ENCODE results near the gene RPS6KB2.

RPS6KB2 gene

DNA sequence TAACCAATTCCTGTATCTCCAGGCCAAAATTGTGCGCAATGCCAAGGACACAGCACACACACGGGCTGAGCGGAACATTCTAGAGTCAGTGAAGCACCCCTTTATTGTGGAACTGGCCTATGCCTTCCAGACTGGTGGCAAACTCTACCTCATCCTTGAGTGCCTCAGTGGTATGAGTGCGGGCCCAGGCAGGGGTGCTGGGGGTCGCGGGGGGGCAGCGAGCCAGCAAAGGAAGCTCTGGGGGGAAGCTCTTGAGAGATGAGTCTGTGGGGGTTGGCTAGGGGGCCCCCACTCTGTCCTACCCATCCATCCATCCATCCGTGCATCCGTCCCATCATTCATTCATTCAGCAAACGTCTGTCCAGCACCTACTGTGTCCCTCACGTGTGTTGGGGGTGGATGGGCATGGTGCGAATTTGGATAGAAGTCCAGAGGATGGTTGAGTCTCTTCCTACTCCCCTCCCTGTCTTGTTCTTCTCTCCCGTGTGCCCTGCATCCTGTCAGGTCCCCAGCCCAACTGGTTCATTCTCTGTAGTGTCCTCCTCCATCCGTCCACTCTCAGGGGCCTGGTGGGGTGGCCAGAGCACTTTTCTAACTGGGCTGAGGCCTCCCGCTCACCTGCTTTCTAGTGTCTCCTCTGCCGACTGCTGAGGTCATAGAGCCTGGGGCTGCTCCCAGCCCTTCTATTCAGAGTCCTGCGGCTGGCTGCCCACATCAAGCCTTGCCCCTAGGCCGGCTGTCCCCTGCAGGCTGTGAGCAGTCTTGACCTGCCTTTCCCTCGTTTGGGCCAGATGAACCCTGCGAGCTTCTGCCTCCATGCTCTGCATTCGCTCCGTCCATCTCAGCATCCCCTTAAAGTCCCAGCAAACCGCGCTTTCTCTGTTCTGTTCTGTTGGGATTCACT lies 3.3 kb downstream of the RPS6KB2 start:
- no peak for DNase-seq

DNA sequence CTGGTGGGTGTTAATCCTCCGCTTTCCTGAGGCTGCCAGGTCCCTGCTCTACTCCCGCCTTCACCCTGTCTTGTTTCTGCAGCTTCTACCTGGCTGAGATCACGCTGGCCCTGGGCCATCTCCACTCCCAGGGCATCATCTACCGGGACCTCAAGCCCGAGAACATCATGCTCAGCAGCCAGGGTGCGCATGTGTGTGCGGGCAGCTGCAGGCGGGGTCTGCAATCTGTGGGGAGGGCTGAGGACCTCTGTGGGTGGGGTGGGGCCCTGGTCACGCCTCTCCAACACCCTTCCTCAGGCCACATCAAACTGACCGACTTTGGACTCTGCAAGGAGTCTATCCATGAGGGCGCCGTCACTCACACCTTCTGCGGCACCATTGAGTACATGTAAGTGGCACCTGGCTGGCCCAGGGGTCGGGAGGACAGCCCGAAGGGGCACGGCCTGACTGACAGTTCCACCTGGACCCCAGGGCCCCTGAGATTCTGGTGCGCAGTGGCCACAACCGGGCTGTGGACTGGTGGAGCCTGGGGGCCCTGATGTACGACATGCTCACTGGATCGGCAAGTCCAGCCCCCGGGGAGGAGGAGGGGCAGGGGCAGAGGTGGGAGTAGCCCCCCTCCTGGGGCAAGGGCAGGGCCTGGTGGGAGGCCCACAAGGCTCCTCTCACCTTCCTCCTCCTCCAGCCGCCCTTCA lies 4.5 kb downstream of the RPS6KB2 start:
- DNase-seq = no peak

DNA sequence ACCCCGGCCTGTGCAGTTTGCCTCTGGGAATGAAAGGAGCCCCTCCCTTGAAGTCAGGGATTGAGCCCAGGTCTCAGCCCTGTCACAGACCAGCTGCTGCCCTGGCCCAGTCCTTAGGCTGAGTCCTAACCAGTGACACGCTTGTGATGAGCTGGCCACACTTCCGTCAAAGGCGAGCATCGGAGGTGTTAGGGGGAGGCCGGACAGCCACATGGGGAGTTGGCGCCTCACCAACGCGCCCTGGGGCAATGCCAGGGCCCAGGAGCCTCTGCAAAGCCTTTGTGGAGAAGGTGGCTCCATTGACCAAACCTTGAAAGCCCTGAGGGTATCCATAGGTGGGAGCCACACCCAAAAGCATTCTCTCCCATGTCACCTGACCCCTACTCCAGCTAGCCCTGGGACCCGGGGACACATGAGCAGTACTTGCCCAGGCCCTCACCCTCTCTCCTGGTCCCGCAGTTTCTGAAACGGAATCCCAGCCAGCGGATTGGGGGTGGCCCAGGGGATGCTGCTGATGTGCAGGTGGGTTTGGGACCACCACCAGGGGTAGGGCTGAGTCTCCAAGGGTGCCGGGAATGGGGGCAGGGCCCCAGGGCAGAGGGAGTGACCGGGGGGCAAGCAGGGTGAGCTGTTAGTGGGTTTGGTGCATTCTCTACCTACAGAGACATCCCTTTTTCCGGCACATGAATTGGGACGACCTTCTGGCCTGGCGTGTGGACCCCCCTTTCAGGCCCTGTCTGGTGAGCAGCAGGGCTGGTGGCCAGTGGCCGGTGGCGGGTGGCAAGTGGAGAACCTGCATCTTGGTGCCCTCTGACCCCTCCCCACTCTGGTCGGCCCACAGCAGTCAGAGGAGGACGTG lies 5.5 kb downstream of the RPS6KB2 start:
- no peak for DNase-seq

DNA sequence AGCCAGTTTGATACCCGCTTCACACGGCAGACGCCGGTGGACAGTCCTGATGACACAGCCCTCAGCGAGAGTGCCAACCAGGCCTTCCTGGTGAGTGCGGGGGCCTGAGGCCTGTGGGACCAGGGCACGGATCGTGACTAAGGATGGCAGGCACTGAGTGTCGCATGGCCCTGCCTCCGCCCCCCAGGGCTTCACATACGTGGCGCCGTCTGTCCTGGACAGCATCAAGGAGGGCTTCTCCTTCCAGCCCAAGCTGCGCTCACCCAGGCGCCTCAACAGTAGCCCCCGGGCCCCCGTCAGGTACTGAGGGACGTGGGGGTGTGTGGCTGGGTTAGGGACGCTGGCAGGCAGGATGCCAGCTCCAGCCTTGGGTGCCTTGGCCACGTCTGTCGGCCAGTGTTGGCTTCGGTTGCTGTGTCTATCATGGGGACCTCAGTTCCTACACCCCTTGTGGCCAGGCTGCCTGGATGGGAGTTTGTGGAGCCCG lies 6.1 kb downstream of the RPS6KB2 start:
- DNase-seq = no peak

DNA sequence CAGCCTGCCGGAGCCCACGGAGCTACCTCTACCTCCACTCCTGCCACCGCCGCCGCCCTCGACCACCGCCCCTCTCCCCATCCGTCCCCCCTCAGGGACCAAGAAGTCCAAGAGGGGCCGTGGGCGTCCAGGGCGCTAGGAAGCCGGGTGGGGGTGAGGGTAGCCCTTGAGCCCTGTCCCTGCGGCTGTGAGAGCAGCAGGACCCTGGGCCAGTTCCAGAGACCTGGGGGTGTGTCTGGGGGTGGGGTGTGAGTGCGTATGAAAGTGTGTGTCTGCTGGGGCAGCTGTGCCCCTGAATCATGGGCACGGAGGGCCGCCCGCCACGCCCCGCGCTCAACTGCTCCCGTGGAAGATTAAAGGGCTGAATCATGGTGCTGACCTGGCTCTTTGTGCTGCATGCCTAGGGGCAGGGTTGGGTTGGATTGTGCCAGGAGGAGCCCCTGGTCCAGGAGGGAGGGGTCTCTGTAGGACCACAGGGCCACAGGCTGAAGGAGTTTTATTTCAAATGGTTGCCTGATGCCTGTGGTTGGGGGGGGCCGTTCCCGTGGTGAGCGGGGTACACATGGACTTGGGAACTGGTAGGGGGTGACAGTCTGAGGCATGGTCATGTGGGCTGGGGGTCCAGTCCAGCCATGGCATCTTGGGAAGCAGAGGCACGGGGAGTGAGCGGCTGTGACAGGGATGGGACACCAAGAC lies 6.9 kb downstream of the RPS6KB2 start:
- DNase-seq = no peak

DNA sequence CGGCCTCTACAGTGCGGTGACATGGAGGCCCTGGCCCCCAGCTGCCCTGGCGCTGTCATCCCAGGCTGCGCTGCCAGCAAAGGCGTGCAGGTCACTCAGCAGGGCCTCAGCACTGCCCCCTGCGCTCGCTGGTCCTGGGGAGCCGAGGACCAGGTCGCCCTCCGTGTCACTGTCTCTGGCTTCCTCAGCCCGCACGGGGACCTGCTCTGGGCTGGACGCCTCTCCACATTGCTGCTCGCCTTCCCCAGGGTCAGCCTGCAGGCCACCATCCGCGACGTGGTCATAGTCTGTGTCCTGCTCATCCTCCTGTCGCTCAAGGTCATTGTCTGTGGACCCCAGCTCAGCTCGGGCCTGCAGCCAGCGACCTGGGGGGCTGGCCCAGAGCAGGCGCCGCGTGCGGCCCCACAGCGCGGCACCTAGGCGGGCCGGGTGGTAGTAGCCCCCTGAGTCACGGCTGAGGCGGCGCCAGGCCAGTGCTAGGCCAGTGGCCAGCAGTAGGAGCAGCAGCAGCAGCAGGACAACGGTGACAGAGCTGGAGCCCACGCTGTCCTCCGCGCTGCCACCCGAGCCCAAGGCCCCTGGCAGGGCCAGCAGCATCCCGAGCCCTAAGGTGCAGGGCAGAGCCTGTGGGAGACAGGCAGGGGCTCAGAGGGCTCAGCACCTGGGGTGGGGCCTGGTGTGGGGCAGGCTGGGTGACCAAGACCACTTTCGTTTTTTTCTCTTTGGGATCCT lies 7.6 kb downstream of the RPS6KB2 start:
- no peak for DNase-seq

DNA sequence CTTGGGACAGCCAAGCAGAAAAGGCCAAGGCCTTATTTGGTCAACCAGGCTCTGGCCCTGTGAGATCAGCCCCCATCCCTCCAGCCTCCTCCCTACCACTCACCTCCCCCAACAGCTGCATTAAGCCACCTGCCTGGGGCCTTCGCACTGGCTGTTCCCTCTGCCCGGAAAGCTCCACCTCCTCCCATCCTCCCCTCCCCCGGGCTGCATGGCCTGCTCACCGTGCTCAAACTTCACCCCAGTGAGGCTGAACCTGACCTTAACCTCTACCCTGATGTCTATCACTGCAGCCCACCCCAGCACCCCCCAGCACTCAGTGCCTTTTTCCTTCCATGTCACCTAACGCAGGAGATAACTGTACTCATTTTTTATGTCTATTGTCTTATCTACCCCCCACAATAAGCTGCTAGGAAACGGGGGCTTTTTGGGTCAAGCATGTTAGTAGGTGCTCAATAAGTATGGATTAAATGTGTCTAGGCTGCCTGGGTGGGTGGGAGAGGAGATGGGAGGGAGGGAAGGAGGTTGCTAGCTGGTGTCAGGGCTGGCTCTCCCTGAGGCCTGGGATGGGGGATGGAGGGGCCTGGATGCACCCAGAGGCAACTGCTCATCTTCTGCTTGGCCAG lies 8.3 kb downstream of the RPS6KB2 start:
- DNase-seq = peak; percentile 45

DNA sequence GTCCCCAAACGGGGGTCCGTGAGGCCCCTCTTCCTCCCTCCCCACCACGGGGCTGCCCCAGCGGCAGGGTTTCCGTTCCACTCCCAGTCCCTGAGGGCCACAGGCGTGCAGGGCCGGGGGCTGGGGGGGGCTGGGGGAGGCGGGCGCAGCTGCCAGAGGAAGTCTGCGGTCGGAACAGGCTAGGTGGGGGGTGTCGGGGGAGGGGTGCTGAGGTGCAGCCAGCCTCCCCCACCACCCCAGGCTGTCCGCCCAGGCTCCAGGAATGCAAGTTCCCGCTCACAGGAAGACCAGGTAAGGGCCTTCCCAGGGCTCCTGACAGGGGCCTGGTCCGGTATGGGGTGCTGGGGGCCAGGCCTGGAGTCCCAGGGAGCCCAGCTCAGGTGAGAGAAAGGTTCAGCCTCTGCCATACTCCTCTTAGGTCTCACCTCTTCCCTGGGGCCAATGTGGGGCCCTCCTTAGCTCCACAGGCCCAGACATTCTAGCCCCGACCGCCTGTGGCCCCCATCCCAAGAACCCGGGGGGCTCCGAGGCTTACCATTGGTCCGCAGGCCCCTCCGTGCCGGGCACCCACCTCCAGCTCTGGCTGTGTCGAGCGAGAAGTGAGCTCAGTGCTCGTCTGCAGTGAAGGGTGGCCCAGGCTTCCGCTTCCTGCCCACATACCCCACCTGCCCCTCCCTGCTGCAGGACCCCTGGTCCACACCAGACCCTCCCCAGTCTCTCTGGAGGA lies 9.0 kb downstream of the RPS6KB2 start, which contains the start of gene PTPRCAP:
Gene PTPRCAP (minus strand): TSS at position 601 of the 727 bp plus-strand sequence. CDS start 63 bp downstream, at position 538.
- DNase-seq = peak; percentile 77

DNA sequence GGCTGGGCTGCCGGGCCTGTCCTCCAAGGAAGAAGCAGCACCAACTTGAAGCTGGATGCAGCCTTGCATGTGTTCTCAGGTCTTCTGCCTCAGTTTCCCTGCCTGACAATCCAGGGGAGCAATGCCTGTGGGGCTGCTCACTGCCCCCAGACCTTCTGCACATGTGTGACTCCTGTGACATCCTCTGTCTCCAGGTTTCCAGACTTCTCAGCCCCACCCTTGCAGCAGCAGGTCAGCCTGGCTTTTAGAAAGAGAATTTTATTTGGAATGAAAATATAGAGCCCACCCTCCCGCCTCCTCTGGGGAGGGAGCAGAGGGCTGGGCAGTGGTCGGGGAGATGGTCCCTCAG lies 9.5 kb downstream of the RPS6KB2 start:
- no peak for DNase-seq

DNA sequence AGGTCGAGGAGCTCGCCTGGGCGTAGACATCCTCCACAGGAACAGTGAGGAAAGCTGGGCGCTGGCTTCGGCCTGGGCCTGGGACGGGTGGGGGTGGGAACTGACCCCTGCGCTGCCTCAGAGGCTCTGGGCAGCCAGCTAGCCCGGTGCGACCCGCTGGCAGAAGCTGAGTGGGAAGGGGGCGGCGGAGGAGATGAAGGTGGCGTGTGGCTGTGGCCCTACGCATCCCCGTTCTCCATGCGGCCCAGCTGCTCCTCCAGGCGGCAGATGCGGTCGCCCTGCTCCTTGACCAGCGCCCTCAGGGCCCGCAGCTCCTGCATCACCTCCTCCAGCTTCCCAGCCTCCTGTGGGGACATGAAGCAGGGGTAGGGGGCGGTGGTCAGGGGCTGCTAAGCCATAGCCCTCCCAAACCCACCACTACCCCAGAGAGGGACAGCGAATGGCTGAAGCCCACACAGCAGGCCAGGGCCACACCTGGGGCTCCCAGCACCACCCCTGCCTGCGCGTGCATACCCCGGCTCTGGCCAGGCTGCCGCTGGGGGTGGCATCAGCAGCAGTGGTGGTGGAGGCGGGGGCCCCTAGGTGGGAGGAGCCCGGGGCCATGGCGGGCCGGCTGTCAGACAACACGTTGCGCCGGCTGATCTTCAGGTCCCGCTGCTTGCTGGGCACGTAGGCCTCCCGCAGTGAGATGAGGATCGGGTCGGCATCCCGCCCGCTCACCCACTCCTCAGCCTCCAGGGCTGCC lies 10.0 kb downstream of the RPS6KB2 start:
- peak; percentile 69 for DNase-seq

DNA sequence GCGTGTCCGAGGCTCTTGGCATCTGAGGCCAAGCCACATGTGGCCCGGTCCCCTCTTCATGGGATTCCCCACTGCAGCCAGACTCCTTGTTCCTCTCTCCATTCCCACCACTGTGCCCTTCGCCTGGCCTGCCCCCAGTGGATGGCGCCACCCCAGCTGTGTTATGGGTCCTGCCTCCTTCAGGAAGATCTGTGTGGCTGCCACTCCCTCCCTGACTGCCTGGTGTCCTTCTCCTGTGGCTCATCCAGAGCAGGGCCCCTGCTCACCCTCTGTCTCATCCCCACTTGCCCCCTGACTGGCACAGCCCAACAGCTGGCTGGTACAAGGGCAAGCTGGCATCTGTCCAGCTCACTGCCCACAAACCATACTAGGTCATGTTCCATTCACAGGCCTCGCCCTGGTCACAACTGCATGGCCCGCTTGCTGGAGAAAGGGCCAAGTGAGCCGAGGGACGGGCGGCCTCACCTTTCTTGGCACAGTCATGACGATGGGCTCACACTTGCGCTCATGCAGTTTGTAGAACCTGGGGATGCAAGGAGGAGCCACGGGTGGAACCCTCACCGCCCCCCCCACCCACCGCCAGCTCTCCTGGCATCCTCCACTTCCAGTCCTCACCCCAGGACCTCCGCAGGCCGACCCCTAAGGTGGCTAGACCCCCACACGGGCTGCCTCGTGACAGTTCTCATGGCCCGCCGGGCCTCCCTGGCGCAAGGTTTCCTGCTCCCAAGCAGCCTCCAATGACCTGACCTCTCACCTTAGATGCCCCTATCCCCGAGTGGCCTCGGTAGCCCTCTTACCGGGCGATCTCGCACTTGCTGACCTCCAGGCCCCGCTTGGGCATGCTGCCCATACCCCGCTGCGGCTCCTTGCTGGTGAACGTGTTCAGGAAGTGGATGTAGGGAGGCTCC lies 11.3 kb downstream of the RPS6KB2 start:
- DNase-seq = no peak

DNA sequence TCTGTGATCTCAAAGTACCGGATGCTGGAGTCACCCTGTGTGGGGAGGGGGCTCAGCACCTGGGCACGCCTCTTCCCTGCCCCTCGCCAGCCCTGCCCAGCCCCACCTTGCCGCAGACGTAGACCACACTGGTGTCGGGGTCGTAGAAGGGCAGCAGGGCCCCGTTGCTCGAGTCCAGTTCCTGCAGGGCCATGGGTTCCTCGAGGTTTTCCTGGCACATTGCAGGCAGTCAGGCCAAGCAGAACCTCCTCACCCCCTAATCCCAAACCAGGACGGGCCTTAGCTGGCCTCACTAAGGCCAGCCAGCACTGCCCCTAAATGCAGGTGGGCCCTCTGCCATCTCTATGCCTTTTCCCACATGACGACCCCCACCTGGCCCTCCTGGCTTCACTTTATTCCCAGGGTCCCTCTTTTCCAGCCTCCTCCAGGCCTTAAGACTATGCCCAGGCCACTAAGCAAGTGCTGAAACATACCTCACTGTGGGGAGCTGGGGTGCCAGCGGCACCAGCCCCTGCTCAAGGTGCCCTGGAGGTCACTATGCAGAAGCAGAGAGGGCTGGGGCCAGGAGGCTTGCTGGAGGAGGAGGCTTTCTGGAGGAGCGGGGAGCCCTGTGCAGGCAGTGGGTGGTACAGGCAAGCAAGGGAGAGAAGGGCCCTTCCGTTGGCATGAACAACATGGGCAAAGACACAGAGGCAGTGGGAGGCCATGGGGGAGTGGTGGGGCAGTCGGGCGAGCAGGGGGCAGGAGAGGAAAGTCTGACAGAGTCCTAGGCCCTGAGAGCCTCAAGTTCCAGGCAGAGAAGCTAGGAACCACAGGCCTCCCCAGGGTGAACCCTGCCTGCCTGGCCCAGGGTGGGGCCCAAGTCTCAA lies 12.2 kb downstream of the RPS6KB2 start:
- no peak for DNase-seq

DNA sequence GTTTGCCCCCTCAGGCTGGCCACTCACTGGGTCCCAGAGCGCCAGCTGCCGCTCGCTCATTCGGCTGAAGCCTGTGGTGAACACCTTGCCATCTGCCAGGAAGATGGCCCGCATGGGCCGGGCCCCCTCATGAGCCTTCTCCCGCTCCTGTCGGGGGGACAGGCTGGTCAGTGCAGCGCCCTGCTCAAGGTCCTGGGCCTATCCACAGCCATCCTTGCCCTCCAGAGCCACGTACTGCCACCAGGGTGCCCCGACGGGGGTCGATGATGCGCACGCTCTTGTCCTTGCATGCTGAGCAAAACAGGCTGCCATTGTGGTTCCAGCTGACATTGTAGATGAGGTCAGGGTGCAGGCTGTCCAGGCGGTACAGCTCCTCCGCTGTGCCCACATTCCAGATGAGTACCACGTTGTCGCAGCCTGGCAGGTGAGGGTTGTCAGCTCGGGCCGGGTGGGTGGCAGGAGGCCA lies 12.8 kb downstream of the RPS6KB2 start:
- no peak for DNase-seq

DNA sequence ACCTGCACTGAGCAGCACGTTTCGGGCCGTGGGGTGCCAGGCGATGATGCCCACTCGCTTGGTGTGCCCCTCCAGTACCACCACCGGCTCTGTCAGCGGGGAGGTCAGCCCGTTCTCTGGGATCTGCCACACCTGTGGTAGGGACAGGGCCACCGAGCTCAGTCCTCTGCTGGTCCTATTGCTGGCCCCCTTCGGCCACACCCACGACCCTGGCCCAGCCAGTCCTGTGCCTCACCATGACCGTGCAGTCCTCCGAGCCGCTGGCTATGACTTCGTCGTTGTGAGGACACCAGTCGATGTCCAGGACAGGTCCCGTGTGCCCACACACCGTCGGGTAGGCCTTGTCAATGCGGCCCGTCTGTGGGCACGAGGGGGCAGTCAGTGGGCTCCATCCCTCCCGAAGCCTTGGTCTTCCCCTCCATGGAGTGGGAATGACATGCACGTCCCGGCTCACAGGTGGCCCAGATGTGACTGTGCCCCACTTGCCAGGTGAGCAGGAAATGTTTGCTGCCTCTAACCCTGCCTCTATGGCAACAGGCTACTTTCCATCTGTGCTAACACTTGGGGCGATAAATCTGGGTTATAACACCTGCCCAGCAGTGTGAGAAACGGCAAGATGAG lies 13.5 kb downstream of the RPS6KB2 start:
- no peak for DNase-seq

DNA sequence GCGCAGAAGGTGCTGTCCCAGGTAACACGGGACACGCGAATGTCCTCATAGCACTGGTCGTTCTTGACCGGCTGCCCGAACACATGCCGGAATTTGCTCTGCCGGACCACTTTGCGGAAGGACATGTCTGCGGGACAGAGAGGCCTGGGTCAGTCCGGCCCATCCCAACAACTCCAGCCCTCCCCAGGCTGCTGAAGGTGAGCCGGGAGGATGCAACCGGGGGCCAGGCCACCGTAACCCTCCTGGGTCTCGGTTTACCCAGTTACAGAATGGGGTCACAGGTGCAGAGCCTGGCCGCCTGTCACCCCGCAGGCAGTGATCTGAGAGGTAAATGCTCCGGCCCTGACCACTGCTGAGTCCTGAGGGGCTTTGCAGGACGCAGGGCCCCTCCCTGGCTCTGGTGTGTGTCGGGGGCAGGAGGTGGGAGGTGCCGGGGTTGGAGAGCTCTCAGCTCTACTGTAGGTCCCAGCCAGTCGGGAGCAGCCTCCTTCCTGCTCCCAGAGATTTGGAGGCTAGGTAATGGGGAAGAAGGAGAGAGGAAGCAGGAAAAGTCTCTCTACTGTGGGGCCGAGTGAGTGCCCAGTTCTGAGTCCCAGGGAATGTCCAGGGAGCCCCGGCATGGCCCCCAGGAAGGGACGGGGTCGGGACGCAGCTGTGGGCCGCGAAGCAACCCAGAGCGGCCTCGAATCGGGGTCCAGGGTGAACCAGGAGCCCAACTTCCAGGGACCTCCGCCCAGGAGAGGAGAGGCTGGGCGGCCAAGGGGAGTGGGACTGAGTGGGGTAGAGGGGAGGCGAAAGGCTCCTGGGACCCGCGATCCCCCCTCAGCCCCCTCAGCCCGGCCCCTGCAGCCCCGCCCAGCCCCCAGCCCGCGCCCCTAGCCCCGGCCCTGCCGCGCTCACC lies 14.5 kb downstream of the RPS6KB2 start:
- no peak for DNase-seq

DNA sequence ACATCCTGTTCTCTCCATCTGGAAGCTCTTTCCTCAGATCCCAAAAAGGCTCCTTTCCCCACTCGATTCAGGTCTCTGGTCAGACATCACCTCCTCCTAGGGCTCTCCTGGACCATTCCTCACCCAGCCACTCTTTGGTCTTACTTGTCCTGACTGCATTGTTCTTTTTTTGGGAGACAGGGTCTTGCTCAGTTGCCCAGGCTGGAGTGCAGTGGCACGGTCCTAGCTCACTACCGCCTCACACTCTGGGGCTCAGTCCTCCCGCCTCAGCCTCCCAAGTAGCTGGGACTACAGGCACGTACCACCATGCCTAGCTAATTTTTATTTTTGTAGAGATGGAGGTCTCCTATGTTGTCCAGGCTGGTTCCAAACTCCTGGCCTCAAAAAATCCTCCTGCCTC lies 17.2 kb downstream of the RPS6KB2 start:
- DNase-seq = no peak

Data from T-helper 9 cell (primary cell).